Erythroblast (primary cell): ENCODE measurements around the gene SAMD1.

Source experiments
- DNase-seq, 2 experiments: peaks; one replicate each; lab custom pipeline; 2025; lab: John Stamatoyannopoulos, UW
- GATA1 ChIP-seq: IDR thresholded peaks from 2 replicates; pipeline ENCODE4 v1.6.1; 2011; ENCODE audit warnings: low read depth, mild to moderate bottlenecking, control low read depth, low read length, moderate library complexity
- POLR2A ChIP-seq: IDR thresholded peaks from 2 replicates; pipeline ENCODE4 v1.6.1; 2011; ENCODE audit warnings: mild to moderate bottlenecking, low read length

Gene SAMD1

GRCh38 chr19:14117668-14118164 lies 27.2 kb upstream of the SAMD1 start, which contains the start of gene PRKACA:
PRKACA (minus strand) TSS chr19:14117762; CDS start chr19:14117547, 215 bp downstream.
- TF ChIP-seq GATA1: no peak
- TF ChIP-seq POLR2A: no peak
- DNase-seq: peak; percentile 99

- no peak for DNase-seq
- TF ChIP-seq GATA1 (no peak), POLR2A (no peak)
These were observed 26.5 kb upstream of the SAMD1 start for GRCh38 chr19:14116918-14117578.

- DNase-seq: no peak
- TF ChIP-seq GATA1 (no peak), POLR2A (no peak)
These were observed 26.0 kb upstream of the SAMD1 start for GRCh38 chr19:14116525-14116917.

GRCh38 chr19:14115756-14116155 lies 25.2 kb upstream of the SAMD1 start:
- TF ChIP-seq POLR2A: no peak
- no peak for TF ChIP-seq GATA1
- no peak for DNase-seq

GRCh38 chr19:14114854-14115253 lies 24.3 kb upstream of the SAMD1 start:
- TF ChIP-seq POLR2A (no peak), GATA1 (no peak)

GRCh38 chr19:14114439-14114838 lies 23.9 kb upstream of the SAMD1 start:
- TF ChIP-seq POLR2A (no peak), GATA1 (no peak)
- DNase-seq: no peak

More at GRCh38 chr19:14114854-14115253, 24.3 kb upstream of the SAMD1 start:
- peak; percentile 61 to 71 for DNase-seq

GRCh38 chr19:14113762-14114414 lies 23.3 kb upstream of the SAMD1 start:
- TF ChIP-seq POLR2A (no peak), GATA1 (no peak)
- DNase-seq: peak; percentile 77 to 80

GRCh38 chr19:14112809-14113385 lies 22.3 kb upstream of the SAMD1 start:
- no peak for DNase-seq
- TF ChIP-seq GATA1: no peak
- TF ChIP-seq POLR2A: no peak

- DNase-seq: no peak
These were observed 21.7 kb upstream of the SAMD1 start for GRCh38 chr19:14112051-14112808.

GRCh38 chr19:14111486-14111885 lies 20.9 kb upstream of the SAMD1 start:
- no peak for DNase-seq
- TF ChIP-seq POLR2A (no peak), GATA1 (no peak)

More at GRCh38 chr19:14112051-14112808, 21.7 kb upstream of the SAMD1 start:
- TF ChIP-seq GATA1 (no peak), POLR2A (no peak)

GRCh38 chr19:14110650-14111049 lies 20.1 kb upstream of the SAMD1 start:
- no peak for TF ChIP-seq POLR2A
- no peak for TF ChIP-seq GATA1
- DNase-seq: no peak

- no peak for DNase-seq
- no peak for TF ChIP-seq GATA1
- TF ChIP-seq POLR2A: no peak
These were observed 17.3 kb upstream of the SAMD1 start for GRCh38 chr19:14107581-14108461.

- no peak for DNase-seq
- TF ChIP-seq GATA1 (no peak), POLR2A (no peak)
These were observed 16.3 kb upstream of the SAMD1 start for GRCh38 chr19:14106840-14107239.
